NCI-H2081 (cell line): ENCODE data around the gene LDB2.

Experiments used
- DNase-seq, 2 experiments: peaks; one replicate each; lab custom pipeline; 2025; lab: John Stamatoyannopoulos, UW

LDB2 gene

DNA sequence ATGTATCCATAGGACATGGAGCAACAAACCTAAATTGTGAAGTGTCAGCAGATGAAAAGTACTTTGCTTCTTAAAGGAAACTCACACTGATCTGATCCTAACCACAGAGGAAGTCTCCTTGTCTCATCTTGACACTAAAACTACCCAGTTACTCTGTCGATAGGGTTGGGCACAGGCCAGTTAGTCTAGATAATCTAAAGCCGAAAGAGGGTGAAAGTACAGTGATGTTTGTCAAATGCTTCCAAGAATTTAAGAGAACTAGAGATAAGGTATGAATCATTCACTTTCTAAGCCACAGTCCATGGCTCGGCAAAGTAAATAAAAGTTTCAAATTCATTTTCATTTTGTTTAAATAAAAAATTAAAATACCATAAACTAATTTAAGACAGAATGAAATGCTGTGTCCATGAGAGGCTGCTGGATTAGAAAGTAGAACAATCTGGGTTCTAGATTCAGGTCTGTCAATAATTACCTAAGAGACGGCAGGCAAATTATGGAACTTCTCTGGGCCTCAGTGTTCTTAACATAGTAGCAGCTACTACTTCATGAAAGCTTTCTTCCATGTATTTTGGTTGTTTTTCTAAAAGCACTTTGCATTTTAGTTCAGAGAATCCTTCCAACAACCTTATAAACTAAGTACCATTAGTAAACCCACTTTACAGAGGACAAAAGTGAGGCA, 176.7 kb downstream of the LDB2 start:
- no peak for DNase-seq

DNA sequence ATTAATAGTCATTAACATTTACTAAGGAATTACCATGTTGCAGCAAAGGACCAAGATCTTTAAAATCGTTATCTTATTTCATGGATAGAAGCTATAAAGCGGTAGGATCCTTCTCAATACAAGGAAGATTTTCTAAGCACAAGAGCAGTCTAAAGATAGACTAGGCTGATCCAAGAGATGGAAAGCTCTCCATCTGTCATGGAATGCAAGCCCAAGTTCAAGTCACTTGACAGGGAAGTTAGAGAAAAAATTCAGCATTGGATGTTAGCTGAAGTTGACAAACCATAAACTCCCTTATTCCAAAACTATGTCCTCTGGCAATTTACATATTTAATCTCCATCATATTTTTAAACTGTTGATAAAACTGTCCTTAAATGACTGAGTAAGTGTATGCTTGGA, 177.7 kb downstream of the LDB2 start:
- DNase-seq = no peak

DNA sequence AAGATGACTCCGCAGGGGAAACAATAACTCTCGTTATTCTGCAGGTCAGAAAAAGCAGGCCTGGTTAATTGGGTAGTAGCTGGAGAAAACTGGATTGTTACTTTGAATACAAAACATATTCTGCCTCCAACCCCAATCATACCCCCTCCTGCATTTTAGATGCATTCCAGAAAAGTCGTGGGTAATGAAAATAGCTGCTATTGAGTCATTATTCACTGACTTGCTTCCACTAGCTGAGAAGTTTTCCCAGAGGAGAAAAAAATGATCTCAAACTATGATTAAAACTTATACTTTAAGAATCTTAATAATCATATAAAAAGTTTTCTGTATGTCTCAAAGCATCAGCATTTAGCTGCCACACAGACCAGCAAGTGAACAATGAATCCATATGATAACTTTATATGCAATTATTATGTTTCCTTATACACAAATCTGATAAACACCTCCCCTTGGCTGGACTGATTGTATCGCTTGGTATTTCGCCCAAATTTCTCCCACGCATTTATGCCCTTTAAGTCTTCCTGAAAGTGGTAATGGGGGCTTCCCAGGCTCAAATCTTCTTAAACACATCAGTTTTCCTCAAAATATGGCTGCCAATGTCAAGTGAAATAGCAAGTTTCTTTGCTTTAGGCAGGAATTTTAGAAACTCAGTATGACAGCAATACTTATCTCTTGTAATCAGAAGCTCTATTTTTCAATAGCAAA, 181.0 kb downstream of the LDB2 start:
- no peak for DNase-seq

DNA sequence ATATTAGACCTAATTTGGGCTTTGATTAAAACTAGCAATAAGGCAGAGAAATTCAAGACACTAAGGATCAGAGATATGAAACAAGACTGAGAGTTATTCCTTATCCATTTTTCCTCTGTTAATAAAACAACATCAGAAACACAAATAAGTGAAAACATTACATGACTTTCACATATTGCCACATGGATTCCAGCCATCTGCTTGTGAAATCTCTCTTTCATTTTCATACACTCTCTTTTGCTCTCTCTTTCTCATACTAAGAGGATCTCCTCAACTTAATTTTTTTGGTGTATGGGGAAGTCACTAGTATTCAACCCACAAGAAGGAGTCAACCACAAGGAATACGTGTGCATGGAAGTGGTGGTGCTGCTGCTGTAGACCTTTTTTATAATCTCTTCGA, 183.0 kb downstream of the LDB2 start:
- no peak for DNase-seq

DNA sequence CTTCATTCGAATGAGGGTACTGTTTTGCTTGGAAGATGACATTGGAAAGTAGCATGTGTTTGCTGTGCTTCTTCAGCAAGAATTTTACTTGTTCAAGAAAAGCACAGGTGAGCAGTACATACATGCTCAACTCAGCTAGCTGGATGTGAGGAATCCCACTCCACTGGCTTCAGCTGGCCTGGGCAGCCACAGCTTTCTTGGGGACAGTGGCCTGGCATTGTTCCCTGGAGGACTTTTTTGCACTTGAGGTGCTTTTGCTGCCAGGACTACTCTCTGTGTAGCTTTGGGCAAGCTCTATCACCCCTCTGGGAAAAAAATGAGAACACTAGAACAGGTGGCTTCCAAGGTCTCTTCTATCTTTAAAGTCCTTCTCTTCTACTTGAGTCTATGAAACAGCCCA, 184.3 kb downstream of the LDB2 start:
- no peak for DNase-seq

DNA sequence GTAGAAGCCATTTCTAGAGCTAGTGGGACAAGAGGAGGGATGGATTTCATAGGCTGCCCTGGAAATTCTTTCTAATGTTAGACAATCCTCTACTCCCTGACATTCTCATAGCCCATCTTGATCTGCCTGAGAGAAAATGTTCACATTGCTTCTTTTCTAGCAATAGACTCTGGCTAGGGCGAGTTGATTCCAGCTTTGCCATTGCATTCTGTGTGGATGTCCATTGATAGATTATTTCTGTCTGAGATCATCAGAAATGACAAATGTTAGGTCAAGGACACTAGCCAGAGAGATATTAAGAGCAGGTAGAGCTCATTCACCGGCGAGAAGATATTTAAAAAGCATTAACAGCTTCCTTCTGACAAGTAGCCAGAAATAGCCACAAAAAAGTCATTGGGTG, 184.7 kb downstream of the LDB2 start:
- no peak for DNase-seq

DNA sequence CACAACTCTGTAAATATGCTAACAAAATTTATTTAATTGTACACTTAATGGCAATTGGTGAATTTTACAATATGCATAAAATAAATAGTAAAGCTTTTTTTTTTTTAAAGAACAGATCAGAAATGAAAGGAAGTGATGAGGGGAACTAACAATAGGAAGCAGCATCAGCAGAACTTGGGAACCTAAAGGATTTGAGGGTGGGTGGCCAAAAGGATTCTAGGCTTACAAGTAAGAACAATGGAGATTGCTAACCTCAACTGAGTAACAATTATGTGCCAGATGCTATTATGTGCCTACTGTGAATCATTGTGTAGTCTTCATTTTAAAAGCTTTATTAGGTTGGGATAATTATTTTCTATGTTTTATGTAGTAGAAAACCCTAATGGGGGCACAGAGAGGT, 185.2 kb downstream of the LDB2 start:
- DNase-seq = no peak

DNA sequence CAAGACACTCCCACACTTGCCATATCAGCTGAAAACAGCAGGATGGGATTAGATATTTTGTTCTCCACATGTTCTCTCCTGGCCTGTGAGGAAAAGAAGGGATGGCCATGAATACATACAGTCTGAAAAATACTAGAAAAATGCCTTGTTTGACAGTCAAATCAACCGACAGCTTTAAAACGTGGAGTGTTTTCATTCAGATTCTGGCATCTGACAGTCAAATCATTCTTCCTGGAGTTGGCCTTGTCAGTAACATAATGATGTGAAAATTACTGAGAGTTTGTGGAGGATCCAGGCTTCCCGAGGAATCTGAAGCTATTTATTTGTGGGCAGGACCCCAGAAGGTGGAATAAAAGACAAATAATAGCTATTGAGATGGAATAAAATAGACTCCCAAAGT, 188.2 kb downstream of the LDB2 start:
- no peak for DNase-seq

DNA sequence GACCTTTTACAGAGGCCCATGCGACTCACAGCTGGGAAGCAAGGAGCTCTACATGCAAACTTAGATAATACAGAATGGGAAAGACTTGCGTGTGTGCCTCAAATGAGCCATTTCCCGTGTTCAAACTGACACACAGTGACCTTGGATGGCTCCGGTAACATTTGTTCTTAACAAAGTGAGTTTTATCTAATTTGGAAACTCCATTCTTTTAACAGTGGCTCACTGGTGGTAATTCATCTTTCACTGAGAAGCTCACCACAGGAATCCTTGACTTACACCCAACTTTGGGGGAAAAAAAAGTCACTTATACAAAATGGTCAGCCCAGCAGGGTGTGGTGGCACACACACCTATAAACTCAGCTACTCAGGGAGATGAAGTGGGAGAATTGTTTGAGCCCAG, 190.6 kb downstream of the LDB2 start:
- DNase-seq = no peak

DNA sequence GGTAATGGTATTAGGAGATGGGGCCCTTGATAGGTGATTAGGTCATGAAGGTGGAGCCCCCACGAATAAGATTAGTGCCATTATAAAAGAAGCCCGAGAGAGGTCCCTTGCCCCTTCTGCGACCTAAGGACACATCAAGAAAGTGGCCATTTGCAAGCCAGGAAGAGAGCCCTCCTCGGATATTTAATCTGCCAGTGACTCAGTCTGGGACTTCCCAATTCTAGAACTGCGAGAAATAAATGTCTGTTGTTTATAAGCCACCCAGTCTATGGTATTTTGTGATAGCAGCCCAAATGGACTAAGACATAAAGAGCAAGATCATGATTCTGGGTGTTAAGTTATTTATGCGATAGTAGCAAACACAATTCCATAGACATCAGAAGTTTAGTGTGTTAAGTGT, 192.2 kb downstream of the LDB2 start:
- DNase-seq = no peak

DNA sequence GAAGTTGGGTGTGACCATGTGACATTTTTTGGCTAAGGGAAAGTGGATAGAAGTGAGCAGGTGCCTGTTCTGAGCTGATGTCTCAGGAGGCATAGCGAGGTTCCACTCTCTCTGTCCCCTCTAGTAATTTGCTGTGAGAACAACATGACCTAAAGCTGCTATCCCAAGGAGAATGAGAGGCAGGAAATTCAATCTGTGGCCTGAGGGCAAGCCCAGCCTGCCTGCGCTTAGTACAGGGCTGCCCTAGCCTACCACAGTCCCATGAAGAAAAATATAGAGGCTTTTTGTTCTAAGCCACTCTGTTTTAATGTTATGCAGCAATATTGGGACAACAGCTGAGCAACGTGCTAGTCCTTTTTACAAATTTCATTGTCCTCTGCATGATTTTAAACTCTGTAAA, 193.1 kb downstream of the LDB2 start:
- no peak for DNase-seq

DNA sequence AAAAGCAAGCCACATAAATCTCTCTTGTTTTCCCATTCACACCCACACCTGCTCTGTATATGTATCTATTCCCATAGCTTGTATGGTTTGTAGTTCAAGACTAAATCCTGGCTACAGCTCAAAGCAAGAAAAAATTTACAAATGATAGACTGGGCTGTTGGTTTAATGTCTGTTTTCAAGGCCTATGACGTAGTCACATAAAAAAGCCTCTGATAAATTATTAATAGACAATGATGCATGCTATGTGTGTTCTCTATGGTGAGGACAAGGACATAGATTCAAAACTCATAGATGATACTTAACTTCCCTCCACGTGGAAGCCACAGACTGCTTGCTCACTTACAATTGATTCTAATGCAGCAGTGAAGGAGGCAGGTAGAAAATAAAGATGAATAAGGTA, 194.0 kb downstream of the LDB2 start:
- no peak for DNase-seq

DNA sequence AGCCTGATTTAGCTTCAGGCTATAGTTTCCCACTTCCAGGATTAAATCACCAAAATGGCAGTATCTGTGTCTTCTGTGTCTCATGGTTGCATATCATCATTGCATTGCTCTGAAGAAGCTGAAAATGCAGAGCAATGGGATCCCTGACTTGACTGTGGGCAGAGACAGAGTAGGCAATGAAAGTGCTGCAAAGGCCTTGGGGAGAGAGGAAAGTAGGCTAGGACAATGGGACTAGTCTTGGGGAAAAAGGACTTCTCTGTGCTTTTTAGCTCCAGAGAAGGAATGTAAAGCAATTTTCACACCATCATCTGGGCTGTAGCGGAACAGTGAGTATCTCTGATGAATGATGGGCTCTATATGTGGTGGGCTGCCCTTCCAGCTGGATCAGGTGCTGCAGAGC, 202.5 kb downstream of the LDB2 start:
- no peak for DNase-seq

DNA sequence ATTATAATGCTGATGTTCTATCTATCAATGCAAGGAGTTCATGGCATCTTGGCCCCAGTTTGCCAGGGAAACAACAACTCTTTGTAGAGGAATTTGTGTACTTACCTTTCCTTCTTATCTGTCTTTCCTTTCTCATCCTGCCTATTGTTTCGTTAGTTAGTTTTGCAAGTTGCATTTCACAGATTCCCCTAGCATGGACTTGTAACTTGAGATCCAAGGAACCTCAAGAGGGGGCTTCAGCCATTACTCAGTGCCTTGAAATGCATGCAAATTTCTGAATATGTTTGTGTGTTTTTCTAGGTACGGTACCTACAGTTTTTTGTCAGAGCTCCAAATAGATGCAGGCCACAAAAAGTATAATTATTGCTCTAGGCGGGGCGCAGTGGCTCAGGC, 203.6 kb downstream of the LDB2 start:
- no peak for DNase-seq

DNA sequence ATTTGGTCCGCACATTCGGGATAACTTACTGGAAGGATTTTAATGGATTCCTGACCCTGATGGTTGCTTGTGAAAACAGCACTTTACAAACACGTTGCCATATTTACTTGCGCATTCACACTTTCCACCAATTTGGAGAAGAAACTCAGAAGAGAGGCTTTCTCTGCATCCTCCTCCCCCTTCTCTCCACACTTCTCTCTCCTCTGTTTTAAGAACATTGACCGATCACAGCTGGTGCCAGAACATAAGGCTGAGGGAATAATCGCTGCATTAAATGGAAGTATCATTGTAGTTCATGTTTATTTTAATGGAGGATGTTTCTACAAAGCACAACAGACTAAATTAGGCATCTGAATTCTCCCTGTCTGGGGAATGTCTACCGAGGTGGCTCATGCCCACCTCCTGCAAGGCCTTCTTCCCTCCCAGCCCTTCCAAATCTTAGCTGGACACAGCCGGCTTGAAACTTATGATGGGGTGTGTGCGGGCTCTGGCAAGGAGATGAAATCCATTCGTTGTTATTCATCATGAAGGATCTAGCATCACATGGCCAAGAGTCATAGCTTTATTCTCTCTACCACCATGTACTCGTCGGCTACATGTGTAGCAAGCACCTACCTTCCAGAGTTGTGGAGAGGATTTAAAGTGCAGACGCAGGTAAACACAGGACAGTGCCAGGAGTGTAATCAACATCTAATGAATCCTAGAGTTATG, 204.1 kb downstream of the LDB2 start:
- no peak for DNase-seq

DNA sequence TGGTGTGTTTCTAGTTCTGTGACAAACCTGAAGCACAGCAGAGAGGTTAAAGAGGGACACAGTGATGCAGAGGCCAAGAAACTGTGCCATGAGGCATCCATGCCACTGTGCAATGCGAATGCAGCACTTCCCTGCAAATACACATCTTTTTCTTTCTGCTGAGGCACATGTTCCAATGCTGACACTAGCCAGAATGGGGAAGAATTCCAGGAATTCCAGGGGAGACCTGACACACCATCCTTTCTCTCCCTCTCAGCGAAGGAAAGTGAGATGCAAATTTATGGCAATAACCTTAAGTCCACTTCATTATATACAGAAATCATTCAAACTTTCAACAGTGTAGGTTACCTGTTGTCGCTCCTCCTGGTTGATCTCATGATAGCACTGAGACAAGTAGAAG, 204.8 kb downstream of the LDB2 start:
- no peak for DNase-seq

DNA sequence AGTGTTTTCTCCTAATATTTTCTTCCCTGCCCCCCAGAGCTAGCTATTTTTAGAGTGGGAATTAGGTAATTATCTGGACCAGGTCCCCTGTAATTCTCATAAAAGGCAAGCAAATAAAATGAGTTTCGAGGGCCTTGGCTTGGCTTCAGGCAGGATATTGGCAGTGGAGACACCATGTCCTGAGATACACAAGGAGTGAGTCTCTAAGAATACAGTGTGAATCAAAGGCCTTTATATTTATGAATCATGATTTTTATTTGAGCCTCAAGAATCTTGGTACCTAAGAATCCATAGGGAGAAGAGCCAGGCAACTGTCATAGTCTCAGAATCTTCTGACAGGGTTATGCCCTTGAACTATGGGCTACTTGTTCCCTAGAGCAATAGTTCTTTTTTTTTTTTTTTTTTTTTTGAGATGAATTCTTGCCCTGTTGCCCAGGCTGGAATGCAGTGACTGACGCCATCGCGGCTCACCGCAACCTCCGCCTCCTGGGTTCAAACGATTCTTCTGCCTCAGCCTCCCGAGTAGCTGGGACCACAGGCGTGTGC, 205.4 kb downstream of the LDB2 start:
- no peak for DNase-seq

DNA sequence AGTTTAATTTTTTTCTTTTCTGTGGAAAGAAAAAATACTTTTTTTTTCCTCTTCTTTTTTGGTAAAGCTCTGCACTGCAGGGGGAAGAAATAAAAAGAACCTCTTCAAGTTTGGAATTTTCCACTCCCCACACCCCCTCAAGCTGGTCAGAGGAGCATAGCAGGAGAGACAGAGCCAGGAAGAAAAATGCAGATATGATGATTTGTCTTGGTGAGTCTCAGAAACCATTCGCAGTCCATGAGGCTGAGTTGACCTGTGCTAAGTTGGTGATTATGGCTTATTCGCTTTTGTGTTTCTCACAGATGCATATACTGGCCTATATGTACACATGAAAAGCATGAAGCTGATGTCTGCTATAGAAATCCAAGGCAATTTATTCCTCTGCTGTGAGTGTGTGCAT, 205.9 kb downstream of the LDB2 start:
- DNase-seq = no peak

DNA sequence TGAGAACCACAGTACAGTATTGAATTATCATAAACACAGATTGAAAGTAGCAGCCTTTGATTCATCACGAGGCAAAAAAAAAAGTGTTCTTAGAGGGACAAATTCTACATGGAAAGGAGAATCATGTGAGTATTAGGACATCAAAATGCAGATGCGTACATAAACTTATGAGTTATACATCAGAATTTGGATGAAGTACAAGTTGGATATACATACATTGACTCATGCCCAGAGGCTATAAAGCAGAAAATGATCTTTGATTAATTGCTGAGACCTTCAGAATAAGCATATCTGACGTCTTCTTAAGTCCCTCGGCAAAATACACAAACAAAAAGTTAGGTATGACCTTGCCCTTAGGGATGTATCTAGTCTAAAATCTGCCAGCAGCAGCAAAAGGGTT, 206.4 kb downstream of the LDB2 start:
- DNase-seq = no peak

DNA sequence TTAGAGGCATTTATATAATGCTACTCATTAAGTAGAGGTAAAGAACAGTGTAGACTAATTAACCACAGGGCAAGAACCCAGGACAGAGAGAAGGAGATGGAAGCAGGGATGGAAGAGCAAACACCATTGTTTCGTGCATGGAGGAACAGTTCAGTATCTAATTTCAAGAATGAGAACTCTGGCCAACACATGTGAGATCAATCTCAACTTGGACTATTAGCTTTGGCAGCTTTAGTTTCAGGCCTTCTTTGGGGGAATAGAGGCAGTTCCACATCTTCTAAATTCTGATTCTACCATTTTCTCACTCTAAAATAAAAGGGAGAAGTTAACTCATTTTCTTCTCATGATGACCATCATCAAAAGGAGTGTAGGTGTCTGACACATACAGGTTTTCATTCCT, 207.0 kb downstream of the LDB2 start:
- DNase-seq = no peak

DNA sequence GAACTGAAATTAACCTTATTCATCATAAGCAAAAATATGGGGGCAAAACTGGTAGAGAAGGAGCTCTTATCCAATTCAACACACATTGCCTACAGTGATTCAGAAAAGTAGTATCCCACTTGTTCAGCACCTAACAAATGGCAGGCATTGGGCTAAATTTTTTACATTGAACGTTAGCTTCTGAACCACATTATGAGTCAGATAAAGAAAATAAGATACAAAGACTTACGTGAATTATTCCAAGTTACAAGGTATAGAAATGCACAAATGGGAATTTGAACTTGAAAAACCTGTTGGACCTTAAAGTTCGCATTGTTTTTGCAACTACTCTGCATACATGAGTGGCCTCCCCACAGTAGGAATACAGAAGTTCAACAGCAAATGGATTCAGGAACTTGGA, 210.6 kb downstream of the LDB2 start:
- DNase-seq = no peak

DNA sequence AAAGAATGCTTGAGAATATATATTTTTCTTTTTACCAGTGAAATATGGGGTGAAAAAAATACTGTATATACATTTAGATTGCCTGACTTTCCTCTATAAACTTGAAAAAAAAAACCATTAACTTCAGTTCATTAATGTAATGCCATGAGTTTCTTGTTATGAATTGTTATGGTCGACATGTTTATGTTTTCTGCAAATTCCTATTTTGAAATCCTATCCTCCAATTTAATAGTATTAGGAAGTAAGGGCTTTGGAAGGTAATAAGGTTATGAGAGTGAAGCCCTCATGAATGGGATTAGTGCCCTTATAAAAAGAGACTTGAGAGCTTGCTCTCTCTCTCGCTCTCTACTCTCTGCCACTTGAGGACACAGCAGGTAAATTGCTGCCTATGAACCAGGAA, 211.4 kb downstream of the LDB2 start:
- DNase-seq = no peak

DNA sequence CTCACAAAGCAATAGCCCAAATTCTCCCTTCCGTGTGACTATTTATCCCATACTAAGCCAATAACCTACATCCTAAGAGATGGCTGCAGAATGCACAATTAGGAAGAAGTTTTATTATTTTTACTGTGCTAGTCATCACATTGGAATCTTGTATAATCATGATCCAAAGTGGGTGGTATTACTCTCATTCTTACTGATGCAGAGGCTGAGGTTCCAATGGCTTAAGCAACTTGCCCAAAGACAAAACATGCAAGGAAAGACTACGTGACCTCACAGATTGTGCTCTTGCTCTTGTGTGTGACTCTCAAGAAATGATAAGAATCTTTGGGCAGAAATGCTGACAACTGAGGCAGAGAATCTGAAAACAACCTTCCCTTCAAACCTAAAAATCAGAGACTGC, 212.2 kb downstream of the LDB2 start:
- DNase-seq = no peak
